Activated effector memory CD4-positive, alpha-beta T cell treated with Interleukin-2 at 50 U/mL for 16 hours (primary cell): ENCODE data around the gene ARHGAP42.

Experiments
- DNase-seq: peaks from one replicate; pipeline ENCODE4 v3.0.0-alpha.2; 2020

Gene ARHGAP42

GRCh38 chr11:100761841-100762240 lies 74.8 kb downstream of the ARHGAP42 start:
- no peak for DNase-seq

GRCh38 chr11:100766764-100767163 lies 79.7 kb downstream of the ARHGAP42 start:
- no peak for DNase-seq

DNA sequence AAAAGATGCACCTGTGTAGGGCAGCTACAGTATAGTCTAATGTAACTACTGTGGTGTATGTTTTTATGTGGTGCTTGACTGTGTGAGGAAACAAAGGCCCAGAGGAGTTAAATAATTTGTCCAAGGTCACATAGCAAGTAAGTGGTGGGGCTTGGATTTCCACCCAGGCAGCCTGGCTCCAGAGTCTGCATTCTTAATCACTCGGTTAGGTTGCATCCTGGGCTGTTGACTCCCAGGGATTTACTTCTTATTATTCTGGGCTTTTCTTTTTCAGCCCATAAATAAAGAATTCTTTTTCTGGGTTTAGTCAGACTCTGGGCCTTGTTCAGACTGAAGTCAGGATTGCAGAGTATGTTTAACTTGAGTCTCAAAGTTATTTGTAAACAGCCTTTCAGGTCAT lies 82.1 kb downstream of the ARHGAP42 start:
- no peak for DNase-seq

- no peak for DNase-seq
Observed at GRCh38 chr11:100769617-100770016, 82.5 kb downstream of the ARHGAP42 start.

GRCh38 chr11:100774132-100774531 lies 87.0 kb downstream of the ARHGAP42 start:
- DNase-seq: no peak

GRCh38 chr11:100774859-100775258 lies 87.8 kb downstream of the ARHGAP42 start:
- DNase-seq: no peak

DNA sequence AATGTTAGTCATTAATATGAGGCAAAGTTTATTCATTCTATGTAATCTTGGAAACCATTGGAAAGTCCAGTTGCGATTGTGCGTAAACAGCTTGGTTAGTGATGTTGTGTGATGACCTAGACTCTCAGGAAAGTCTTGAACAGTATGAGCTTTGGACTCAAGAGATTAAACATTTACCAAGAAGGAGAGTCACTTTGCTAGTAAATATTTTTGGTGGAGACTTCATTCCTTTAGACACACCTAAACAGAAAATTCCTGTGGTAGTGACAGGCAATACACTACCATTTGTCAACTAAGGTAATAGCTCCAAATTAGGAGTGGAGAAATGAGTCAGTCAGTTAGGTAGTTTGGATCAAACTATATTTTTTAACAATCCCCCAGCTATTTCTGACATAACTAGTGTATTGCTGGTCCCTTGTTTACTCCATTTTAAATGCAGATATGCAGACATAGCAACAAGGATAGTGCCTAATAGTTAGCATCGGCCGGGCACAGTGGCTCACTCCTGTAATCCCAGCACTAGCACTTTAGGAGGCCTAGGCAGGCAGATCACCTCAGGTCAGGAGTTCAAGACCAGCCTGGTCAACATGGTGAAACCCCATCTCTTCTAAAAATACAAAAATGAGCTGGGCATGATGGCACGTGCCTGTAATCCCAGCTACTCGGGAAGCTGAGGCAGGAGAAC lies 89.3 kb downstream of the ARHGAP42 start:
- DNase-seq: no peak

GRCh38 chr11:100777103-100777502 lies 90.0 kb downstream of the ARHGAP42 start:
- DNase-seq: no peak

- no peak for DNase-seq
Observed at GRCh38 chr11:100777736-100778135, 90.6 kb downstream of the ARHGAP42 start.

- no peak for DNase-seq
Observed at GRCh38 chr11:100778166-100778785, 91.2 kb downstream of the ARHGAP42 start.

DNA sequence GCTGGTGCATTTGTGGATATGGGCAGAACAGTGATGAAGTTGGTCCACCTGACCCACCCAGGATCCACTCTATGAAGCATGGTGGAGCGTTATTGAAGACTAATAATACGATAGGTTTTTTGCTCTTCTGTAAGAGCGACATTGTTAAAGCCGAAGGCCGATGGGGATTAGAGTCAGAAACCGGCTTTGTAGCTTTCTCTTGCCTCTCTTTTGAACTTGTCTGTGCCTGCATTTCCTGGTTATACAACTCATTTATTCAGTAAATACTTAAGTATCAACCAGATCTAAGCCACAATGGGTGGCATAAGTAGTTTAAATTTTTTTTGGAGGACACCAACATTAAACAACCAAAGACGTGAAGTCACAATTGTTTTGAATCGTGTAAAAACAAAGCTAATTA lies 93.4 kb downstream of the ARHGAP42 start:
- no peak for DNase-seq

DNA sequence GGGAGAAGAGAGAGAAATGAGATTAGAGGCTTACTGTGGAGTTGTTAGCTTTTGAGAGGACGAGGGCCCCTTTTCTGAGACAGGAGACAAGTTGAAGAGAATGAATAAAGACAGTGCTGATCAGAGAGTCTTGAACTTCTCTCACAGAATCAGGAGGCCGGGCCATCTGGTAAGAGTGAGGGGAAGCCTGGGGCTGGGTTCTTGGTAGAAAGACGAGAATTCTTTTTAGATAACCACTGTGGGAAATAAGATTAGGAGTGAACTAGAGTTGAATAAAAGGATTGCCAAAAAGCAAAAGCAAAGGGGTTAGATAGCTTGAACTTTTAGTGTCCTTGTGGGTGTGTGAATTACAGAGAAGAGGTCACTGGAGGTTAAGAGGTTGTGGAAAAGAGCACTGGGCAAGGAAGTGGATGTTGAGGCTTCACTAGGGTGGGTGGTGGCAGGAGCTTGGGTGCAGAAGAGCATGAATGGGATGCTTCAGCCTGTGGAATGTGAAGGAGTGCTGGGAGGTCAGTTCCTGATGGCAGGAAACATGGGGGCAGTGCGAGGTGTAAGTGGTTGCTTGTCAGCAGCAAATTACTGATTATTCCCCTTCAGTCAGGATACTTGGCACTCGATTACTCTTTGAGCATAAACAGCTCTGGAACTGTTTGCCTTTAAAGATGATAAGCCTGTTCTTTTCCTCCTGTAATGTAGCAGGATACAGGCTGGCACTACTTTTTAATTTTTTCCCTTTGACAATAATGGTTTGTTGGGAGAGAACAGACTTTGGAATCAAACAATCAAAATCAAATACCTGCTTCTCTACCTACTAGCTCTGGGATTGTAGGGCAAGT lies 98.3 kb downstream of the ARHGAP42 start:
- no peak for DNase-seq

DNA sequence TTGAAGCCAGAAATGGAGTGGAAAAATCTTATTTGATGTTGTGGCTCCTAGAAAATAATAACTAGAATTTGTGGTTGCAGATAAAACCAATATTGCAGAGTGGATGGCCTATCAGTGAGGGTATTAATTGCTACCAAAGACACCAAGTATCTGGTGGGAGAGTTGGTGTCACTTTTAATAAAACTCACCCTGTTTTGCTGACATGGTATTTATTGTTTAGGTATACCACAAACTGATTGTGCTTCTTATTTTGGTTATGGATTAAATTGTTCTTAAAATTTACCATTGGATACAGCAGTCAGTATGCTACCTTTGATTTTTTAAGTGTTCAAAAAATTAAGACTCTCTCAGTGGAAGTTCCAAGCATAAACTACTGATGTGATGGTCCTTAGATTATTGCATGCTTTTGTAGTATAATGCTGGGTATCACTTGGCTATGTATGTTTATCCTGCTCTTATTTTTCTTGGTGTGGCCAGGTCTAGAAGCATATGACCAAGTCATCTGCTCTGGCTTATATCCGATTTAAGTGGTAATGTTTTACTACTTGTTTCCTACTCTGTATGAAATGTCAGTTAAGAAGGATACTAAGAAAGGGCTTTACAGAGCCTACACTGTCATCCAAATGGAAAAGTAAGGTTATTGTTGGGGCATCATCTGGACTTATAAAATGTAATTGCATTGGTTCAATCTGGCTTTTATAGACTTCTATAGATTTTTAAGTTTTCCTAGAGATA lies 101.6 kb downstream of the ARHGAP42 start:
- no peak for DNase-seq

- no peak for DNase-seq
Observed at GRCh38 chr11:100789500-100789899, 102.4 kb downstream of the ARHGAP42 start.

DNA sequence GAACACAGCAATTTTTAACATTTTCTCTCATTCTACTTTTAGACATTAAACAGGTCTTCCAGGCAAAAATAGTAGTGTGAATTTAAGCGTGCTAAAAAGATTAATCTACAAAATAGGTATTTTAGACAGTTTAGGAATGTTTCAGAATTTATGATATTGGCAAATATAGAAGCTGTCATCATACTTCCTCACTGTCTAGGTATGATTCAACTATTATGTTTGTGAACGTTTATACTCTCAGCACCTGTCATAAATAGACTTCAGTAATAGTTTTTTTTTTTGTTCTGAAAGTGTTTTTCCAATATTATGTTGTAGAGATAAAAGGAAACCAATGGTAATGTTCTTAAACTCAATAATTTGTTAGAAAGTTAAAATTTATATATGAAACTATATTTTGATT lies 103.0 kb downstream of the ARHGAP42 start:
- DNase-seq: no peak

DNA sequence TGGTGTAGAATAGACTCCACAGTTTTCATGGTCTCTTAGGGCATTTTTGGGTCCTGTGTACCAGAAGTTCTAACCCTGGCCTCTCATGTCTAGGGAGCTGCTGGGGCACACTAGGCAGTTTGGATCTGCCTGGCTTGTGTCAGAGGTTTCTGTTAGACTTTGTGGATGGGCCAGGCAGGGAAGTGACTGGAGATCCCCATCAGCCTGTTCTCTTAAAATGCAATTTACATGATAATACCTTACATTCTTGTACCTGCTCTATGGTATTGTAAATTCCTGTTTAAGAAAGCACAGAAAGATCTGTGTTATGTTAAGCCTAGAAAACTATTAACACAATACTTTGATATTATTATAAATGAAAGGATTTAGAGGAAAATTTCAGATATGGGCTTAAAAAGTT lies 104.0 kb downstream of the ARHGAP42 start:
- no peak for DNase-seq

- DNase-seq: no peak
Observed at GRCh38 chr11:100791860-100792259, 104.8 kb downstream of the ARHGAP42 start.

- no peak for DNase-seq
Observed at GRCh38 chr11:100793525-100793924, 106.4 kb downstream of the ARHGAP42 start.

- no peak for DNase-seq
Observed at GRCh38 chr11:100794446-100794845, 107.4 kb downstream of the ARHGAP42 start.

DNA sequence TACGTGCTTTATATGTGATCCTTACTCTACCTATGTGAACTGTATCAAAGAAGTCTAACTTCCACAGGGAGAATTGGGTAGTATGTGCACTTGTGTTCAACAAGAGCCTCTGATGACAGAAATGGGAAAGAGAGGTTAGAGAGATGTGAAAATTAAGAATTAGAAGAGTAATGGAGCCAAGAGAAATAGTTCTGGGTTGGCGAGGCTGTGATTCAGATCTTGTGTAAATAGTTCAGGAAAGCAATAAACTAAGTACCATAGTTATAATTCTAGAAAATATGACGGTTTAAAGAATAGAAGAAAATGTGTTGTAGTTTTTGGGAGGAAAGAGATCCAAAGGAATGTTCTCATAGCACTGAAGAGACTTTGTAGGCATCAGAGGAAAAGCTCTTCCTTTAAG lies 112.4 kb downstream of the ARHGAP42 start:
- DNase-seq: no peak

DNA sequence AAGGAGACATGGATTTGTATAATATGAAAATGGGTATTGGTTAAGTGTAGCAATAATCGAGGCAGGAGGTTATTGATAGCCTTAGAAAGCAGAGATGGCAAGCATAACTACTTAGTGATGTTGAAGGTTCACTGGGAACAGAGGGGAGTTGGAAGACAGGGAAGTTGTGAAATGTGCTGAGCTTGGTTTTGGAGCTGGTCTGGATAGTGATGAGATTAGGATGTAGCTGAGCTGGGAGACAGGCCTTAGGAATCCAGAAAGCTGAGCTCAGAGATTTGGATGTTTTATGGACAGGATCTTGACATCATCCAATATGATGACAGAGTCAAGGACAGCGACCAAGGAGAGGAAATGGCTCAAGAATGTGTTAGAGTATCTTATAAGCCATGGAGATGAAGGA lies 113.1 kb downstream of the ARHGAP42 start:
- no peak for DNase-seq

DNA sequence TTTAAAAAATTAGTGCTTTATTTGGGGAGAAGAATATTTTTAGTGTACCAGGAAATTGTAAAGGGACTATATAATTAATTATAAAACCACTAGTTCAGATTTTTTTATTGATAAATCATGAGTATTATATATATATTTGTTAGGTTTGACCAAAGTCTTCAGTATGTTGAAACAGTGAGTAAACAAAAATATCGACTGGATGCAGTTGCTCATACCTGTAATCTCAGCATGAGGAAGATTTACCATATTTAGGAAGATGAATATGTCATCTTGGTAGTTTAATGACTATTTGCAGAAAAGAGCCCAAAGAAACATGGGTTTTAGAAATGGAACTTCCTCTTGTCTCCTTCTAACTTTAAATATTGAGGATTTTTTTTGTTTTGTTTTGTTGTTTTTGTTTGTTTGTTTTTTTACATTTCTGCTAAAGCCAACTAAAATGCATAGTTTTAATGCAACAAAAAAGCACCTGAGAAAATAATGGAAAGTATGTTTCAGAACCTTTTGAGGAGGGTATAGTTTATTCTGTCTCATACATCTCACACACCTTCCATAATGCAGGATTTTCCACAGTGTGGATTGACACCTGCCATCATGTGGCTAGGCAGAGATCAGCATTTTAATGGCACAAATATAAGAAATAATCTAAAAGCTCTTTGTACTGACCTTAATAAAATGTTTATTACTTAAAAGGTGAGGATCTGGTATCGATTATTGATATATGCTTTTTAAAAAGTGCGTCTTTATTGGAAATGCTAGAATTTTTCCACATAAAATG lies 114.3 kb downstream of the ARHGAP42 start:
- no peak for DNase-seq
